Forelimb muscle (tissue), 1 donor: ENCODE results near the gene GGCX. TPM values are rescaled to one million over a fixed set of nuclear protein-coding genes. Genes with fewer than 3 reads are reported as not detected.
A peak's percentile ranks its signal among the peaks of the same experiment; 100 is the strongest.
"Not testable (repeated sequence)": the region's sequence is repeated elsewhere in the genome, so short reads cannot be mapped to it uniquely, and the experiment has no call there.

Experiments used
- DNase-seq: peaks from one replicate; pipeline ENCODE4 v3.0.0-alpha.2; 2013; ENCODE audit warnings: low read depth
- polyA plus RNA-seq: library from polyadenylated mRNA; unstranded; fragments of 120-200 nt; gene quantifications from one replicate; pipeline ENCODE4 v1.2.1, GENCODE V29; 2013; ENCODE audit not compliant: insufficient read length

GGCX gene
- polyA plus RNA-seq, result 19.7 TPM

DNA sequence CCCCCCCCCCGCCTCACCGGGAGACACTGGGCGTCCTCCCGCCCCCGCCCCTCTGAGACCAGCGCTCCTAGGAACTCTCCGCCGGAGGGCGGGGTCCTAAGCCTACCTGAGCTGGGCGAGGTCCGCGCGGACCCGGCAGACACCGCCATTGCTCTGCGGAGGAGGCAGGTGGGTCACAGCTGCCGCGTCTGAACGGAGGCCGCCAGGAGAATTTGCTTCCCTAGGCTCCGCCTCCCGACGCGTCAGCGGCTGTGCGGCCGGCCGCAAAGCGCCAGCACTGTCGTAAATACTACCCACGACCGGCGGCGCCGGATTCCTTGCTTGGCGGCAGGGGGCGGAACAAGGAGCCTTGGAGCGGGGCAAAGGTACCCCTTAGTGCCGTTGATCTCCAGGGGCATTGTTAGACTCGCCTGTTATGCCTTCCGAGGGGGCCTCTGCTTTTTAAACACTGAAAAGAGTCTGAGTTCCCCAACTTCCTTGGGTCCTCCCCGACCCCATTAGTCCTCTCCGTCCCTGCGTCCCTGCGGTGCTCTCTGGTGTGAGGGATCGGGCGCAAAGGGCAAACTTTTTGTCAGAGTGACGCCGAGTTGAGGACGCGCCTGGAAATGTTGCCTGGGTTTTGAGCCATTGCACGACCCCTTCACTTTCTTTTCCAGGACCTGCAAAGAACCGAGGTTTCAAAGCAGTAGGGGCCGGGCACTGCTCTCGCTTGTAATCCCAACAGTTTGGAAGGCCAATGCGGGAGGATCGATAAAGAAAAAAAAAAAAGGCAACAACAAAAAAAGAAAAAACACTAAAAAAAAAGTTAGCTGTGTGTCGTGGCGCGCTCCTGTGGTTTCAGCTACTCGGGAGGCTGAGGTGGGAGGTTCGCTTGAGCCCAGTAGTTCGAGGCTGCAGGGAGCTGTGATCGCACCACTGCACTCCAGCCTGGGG is at the start of gene GGCX:
Gene GGCX, minus strand, starts transcription at position 214 of the 933 bp plus-strand sequence. Its CDS starts 65 bp downstream, at position 149.
- peak; percentile 92 for DNase-seq

GRCh38 chr2:85607268-85608215 is 46.2 kb upstream of the GGCX start:
- no peak for DNase-seq

GRCh38 chr2:85606116-85606455 is 44.8 kb upstream of the GGCX start:
- no peak for DNase-seq

DNA sequence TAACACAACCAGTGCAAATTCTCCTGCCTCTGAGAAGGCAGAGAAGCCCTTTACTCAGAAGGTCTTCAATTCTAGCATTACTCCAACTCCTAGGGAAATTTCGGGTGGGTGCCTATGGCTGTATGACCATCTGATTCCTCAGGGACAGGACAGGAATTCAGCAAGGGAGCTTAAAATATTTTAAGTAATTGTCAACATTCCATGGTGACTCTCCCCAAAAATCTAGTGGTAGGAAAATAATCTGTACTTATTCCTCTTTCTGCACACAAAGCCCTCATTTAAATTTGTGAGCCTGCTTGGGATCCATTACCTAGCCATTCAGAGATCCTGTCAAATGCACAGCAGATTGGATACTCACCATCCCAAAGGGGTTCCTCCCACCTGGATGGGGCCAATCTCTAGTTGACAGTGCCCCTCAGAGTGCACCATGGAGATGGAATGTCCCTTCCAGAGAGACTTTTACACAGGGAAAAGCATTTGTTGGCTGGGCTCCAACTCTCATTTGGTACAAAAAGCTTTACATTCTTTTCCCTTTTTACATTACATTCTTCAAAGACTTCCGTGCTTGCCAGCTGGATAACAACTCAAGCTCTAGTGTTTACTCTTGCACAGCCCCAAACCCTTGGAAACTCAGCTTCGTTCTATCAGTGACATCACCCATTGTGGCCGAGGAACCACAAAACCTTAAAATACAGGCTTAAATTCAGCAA is 44.3 kb upstream of the GGCX start:
- DNase-seq, result no peak

GRCh38 chr2:85604568-85605339 is 43.5 kb upstream of the GGCX start:
- DNase-seq, result no peak

- not testable (repeated sequence) for DNase-seq
Observed at GRCh38 chr2:85604133-85604444, 42.8 kb upstream of the GGCX start.

DNA sequence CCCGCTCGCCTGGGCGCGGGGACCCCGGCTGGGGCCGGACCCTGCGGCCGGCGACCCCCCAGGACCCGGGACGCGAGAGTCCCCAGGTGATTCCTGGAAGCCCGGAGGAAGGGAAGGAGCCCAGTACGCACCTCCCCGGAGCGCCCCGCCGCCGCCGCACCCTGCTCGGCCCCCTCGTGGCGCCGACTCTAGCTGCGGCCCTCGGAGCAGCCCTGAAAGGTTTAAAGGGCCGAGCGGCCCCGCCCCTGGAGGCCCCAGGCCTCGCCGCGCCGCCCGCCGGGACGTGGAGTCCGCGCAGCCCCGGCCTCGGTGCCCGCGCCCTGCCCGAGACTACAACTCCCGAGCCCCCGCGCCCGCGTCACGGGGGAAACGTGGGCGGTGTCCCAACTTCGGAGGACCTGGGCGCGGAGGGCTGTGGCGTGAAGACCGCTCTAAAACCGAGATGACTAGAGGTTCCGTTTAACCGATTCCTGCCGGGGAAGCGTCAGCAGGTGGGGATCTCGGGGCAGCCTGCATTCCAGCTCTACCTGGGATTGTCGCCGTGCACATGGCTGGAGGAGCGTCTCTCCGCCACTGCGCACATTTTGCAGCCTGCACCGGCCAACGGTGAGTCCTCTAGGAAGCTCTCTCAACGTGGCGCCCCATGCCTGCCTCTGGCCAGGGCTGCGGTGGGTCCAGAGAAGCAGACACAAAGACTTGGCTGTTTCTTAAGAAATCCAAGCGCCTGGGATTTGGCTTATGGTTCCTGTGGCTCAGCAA is 41.4 kb upstream of the GGCX start, which contains the start of gene TMEM150A:
Gene TMEM150A, minus strand, starts transcription at position 223 of the 759 bp plus-strand sequence. CDS start 750 bp downstream, outside the sequence.
- DNase-seq, result peak; percentile 57

GRCh38 chr2:85601771-85602475 is 40.6 kb upstream of the GGCX start:
- no peak for DNase-seq

DNA sequence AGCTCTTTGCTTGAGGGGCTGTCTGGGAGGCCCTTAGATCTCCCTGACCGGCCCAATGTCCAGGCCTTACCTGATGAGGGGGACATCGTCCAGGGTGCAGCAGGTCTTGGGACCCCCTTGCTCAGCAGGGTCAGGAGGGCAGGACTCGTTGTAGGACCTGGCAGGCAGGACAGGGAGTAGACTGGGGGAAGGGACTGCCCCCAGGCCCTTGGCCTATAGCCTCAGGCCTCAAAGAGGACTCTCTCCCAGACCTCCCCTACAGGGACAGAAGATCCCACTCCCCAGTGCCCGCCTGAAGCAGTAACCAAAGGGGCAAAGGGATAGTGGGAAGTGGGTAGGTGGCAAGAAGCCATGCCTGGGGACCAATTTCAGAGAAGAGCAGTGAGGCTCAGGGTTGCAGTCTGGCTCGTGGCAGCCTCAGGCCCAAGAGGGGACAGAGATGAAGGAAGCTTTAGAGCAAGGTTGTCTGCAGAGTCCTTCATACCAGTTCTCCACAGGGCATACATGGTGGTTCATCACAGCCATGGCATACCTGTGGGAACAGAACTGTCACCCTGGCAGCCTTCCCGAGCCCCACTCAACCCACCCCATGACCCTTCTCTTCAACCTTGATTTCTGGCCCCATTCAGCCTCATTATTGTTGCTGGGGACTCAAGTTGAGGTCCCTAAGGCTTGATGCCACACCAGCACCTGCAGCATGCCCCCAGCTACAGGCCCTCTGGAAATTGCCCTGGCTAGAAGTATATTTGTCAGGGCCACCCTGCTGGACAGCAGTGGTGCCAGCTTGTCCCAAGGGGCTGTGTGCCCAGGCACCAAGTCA is 39.9 kb upstream of the GGCX start:
- DNase-seq, result no peak

DNA sequence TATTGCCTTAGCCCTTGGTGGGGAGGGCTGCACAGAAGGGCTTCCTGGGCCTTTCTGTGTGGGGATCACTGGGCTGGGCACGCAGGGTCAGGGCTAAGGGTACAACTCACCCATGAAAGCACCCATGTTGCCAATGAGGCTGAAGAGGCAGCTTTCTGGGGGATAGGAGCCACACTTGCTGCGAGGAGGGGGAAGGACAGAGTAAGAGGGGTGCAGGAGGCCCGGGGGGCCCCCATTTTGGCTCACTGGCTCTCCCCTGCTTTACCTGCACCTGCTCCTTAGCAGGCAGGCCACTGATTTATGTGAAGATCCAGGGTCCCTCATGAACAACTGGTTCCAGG is 38.9 kb upstream of the GGCX start:
- no peak for DNase-seq

- no peak for DNase-seq
Observed at GRCh38 chr2:85599468-85600234, 38.4 kb upstream of the GGCX start.

DNA sequence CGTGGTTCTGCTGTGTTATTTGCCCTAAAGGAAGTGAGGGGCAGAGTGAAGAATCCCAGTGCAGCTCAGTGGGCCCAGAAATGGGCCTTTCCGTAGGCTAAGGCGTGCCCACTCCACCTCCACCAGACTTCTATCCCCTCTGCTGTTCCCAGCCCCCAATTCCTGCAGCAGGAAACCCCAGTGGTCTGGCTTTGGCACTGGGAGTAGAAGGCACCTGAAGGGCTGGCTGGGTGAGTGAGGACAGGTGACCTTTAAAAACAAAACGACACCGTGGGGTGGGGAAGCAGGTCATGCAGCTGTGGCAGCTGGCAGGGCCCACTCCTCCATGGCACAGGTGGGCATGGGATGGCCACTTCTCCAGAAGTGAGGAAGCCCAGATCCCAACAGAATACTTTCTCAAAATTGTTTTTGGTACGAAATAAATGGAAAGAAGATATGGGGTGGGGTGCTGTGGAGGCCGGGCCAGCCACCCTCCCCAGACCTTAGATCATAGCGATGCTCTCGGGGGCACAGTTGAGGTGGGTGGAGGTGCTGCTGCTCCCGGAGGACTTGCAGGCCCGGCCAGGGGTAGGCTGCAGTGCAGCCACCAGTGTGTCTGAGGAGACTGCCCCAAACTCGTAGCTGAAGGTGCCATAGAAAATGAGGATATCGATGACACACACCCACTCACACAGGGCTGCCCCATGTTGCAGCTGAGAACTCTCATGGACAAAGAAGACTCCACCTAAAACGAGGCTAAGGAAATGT is 37.5 kb upstream of the GGCX start:
- no peak for DNase-seq

DNA sequence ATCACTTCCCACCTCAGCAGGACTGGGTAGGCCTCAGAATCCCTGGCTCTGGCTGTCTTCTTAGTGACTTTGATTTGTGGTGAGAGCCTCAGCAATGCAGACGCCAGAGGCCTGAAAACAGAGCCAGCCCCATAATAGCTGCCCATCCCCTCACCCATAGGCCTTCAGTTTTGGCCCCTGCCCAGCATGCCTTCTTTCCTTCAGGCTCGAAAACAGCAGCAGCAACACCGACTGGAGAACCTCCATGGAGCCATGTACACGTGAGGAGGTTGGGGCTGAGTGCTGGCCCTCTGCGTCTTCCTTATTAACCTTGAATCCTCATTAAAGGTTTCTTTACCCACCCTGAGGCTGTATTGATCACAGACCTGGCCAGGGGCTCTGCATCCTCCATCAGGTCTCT is 35.9 kb upstream of the GGCX start:
- DNase-seq, result no peak

GRCh38 chr2:85596486-85597143 is 35.3 kb upstream of the GGCX start:
- no peak for DNase-seq

DNA sequence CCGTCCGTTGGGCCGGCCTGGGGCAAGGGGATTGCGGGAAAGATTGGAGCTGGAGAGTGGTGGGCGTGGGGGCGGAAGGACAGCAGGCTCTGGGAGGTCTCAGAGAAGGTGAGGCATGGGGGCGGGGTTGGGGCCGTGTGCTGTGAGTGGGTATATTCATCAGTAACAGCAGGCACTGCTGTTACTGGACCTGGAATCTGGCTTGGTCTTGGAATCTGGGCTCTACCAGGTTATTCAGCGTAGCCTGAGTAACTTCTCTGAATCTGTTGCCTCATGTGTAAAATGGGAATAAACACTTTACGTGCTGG is 34.7 kb upstream of the GGCX start:
- no peak for DNase-seq

- peak; percentile 99 for DNase-seq
Observed at GRCh38 chr2:85595301-85596025, 34.2 kb upstream of the GGCX start, which contains the start of gene RNF181. TSS of gene RNF181 (plus strand) at chr2:85595745. CDS start at chr2:85595764, 19 bp downstream.
